Neural progenitor cell (in vitro differentiated cells): ENCODE measurements around the gene MZF1. TPM values are rescaled to one million over a fixed set of nuclear protein-coding genes. Genes with fewer than 3 reads are reported as not detected.
A peak's percentile ranks its signal among the peaks of the same experiment; 100 is the strongest.

ENCODE experiments used
- DNase-seq: peaks from one replicate; pipeline ENCODE4 v3.0.0-alpha.2; 2016; ENCODE audit warnings: low spot score
- H2AFZ ChIP-seq: fragments of 200-600 bp; sonication (generic); replicated peaks from 2 replicates; pipeline ENCODE4 v1.6.1; 2016; ENCODE audit warnings: antibody characterized with exemption
- H3F3A ChIP-seq: fragments of 200-600 bp; sonication (generic); 2 replicates; pipeline ENCODE4 v1.6.1; 2016; ENCODE audit warnings: antibody characterized with exemption, low read depth
- H3K27ac ChIP-seq: fragments of 200-600 bp; sonication (generic); 2 replicates; pipeline ENCODE4 v1.5.1; 2016; ENCODE audit warnings: mild to moderate bottlenecking
- H3K27me3 ChIP-seq: fragments of 200-600 bp; sonication (generic); 2 replicates; pipeline ENCODE4 v1.6.1; 2016; ENCODE audit warnings: mild to moderate bottlenecking, moderate library complexity
- H3K36me3 ChIP-seq: fragments of 200-600 bp; sonication (generic); 2 replicates; pipeline ENCODE4 v1.5.1; 2016
- H3K4me1 ChIP-seq: fragments of 200-600 bp; sonication (generic); 2 replicates; pipeline ENCODE4 v1.6.1; 2016; ENCODE audit warnings: mixed run types
- H3K4me2 ChIP-seq: fragments of 200-600 bp; sonication (generic); 2 replicates; pipeline ENCODE4 v1.6.1; 2016
- H3K4me3 ChIP-seq: fragments of 200-600 bp; sonication (generic); 2 replicates; pipeline ENCODE4 v1.5.1; 2016
- H3K79me2 ChIP-seq: fragments of 200-600 bp; sonication (generic); 2 replicates; pipeline ENCODE4 v1.6.1; 2016; ENCODE audit warnings: low read depth
- H3K9ac ChIP-seq: fragments of 200-600 bp; sonication (generic); 2 replicates; pipeline ENCODE4 v1.6.1; 2016
- H3K9me3 ChIP-seq: fragments of 200-600 bp; sonication (generic); 2 replicates; pipeline ENCODE4 v1.5.1; 2016; ENCODE audit warnings: low read depth
- H4K20me1 ChIP-seq: fragments of 200-600 bp; sonication (generic); 2 replicates; pipeline ENCODE4 v1.6.1; 2016; ENCODE audit warnings: low read depth
- H3K27ac Mint-ChIP-seq: 3 replicates; pipeline ENCODE4 v1.8.0; 2021; ENCODE audit warnings: mixed read lengths
- H3K27me3 Mint-ChIP-seq: 2 replicates; pipeline ENCODE4 v1.8.0; 2022; ENCODE audit warnings: low read depth, mild to moderate bottlenecking, inconsistent platforms, moderate library complexity, mixed read lengths; ENCODE audit not compliant: insufficient read depth
- H3K36me3 Mint-ChIP-seq: 3 replicates; pipeline ENCODE4 v1.8.0; 2021; ENCODE audit warnings: mixed read lengths
- H3K4me1 Mint-ChIP-seq: 3 replicates; pipeline ENCODE4 v1.8.0; 2021; ENCODE audit warnings: mixed read lengths
- H3K4me3 Mint-ChIP-seq: 3 replicates; pipeline ENCODE4 v1.8.0; 2021; ENCODE audit warnings: mild to moderate bottlenecking, moderate library complexity, mixed read lengths
- H3K9me3 Mint-ChIP-seq: 3 replicates; pipeline ENCODE4 v1.8.0; 2020; ENCODE audit warnings: mixed read lengths
- EZH2 ChIP-seq: fragments of 200-600 bp; sonication (generic); IDR thresholded peaks from 2 replicates; pipeline ENCODE4 v1.6.1; 2017; ENCODE audit warnings: antibody characterized with exemption, mild to moderate bottlenecking, moderate library complexity
- EZH2phosphoT487 ChIP-seq: fragments of 200-600 bp; sonication (generic); IDR thresholded peaks from 2 replicates; pipeline ENCODE4 v1.6.1; 2017; ENCODE audit warnings: antibody characterized with exemption
- total RNA-seq: library from RNA; depleted of rRNA; stranded (reverse); fragments of >200 nt; gene quantifications from 2 replicates; pipeline ENCODE4 v1.2.3, GENCODE V29; 2015; ENCODE audit warnings: low replicate concordance
- TF ChIP-seq, protein P1 (sequence below): fragments of 200-600 bp; sonication (generic); IDR thresholded peaks from 2 replicates; pipeline ENCODE4 v1.5.1; 2017; ENCODE audit warnings: antibody characterized with exemption, mild to moderate bottlenecking

Gene MZF1
- total RNA-seq, 1 donor from 2014 or later, result 8.4 TPM

DNA sequence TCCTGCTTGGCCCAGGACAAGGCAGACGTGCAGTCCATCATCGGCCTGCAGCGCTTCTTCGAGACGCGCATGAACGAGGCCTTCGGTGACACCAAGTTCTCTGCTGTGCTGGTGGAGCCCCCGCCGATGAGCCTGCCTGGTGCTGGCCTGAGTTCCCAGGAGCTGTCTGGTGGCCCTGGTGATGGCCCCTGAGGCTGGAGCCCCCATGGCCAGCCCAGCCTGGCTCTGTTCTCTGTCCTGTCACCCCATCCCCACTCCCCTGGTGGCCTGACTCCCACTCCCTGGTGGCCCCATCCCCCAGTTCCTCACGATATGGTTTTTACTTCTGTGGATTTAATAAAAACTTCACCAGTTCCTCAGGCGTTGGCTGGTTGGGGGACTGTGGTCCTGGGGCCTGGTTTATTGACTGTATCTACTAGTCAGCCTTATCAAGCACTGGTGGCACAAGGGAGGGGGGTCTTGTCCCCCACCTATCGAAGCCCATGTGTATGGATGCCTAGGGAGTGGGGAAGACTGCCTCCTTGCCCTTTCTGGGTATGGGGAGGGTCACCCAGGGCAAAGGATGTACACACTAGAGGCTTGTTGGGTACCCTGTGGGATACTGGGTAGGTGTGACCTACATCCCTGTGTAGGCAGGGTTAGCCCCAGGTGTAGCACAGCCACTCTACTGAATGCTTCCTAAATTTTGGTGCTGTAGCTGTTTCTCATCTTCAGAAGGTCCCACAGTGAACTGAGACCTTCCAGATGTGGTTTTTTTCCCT is 22.6 kb downstream of the MZF1 start:
- peaks cover 60% of the 10 kb centered on the region for H4K20me1 ChIP-seq
- Mint-ChIP-seq H3K4me1 (peaks cover 35% of the 10 kb centered on the region), H3K36me3 (peaks cover 39% of the 10 kb centered on the region)

DNA sequence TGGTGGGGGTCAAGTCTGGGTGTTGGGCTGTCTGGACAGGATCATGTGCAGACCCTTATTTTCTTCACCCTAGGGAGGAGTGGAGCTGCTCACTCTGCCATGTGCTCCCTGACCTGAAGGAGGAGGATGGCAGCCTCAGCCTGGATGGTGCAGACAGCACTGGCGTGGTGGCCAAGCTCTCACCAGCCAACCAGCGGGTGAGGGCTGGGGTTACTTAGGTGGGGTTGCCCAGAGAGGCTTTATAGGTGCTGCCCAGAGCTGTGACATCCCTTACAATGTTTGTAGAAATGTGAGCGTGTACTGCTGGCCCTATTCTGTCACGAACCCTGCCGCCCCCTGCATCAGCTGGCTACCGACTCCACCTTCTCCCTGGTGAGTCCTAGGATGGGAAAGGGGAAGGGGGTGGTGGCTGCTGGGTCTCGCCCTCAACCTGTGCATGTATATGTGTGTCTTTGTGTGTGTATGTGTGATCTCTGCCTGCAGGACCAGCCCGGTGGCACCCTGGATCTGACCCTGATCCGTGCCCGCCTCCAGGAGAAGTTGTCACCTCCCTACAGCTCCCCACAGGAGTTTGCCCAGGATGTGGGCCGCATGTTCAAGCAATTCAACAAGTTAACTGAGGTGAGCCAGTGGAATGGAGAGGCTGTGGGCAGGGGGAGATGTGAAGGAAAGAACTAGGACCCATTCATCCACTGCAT is 23.3 kb downstream of the MZF1 start:
- Histone ChIP-seq H3F3A (peaks cover 92% of the 10 kb centered on the region), H3K9ac (no peak overlapping the region), H4K20me1 (peaks cover 68% of the 10 kb centered on the region), H3K79me2 (peaks cover 65% of the 10 kb centered on the region), H3K4me2 (no peak overlapping the region), H3K4me3 (no peak overlapping the region), H3K27me3 (no peaks in the 10 kb centered on the region), H3K4me1 (peaks cover 19% of the 10 kb centered on the region), H3K9me3 (no peaks in the 10 kb centered on the region), H3K27ac (no peak overlapping the region), H2AFZ (no peak overlapping the region), H3K36me3 (no peaks in the 10 kb centered on the region)
- DNase-seq, result no peak
- H3K9me3 Mint-ChIP-seq, result no peaks in the 10 kb centered on the region
- peaks cover 18% of the 10 kb centered on the region for H3K27me3 Mint-ChIP-seq
- peaks cover 43% of the 10 kb centered on the region for H3K36me3 Mint-ChIP-seq
- H3K27ac Mint-ChIP-seq, result no peak overlapping the region
- peak overlapping the region; percentile 68 for H3K4me3 Mint-ChIP-seq
- H3K4me1 Mint-ChIP-seq, result peaks cover 30% of the 10 kb centered on the region
- TF ChIP-seq EZH2phosphoT487 (no peak), EZH2 (no peak)
- TF ChIP-seq, protein P1, sequence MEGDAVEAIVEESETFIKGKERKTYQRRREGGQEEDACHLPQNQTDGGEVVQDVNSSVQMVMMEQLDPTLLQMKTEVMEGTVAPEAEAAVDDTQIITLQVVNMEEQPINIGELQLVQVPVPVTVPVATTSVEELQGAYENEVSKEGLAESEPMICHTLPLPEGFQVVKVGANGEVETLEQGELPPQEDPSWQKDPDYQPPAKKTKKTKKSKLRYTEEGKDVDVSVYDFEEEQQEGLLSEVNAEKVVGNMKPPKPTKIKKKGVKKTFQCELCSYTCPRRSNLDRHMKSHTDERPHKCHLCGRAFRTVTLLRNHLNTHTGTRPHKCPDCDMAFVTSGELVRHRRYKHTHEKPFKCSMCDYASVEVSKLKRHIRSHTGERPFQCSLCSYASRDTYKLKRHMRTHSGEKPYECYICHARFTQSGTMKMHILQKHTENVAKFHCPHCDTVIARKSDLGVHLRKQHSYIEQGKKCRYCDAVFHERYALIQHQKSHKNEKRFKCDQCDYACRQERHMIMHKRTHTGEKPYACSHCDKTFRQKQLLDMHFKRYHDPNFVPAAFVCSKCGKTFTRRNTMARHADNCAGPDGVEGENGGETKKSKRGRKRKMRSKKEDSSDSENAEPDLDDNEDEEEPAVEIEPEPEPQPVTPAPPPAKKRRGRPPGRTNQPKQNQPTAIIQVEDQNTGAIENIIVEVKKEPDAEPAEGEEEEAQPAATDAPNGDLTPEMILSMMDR, result no peak

More for the DNA sequence above, 22.6 kb downstream of the MZF1 start:
- H3K4me1 ChIP-seq, result peaks cover 22% of the 10 kb centered on the region
- TF ChIP-seq, protein P1, result no peak
- TF ChIP-seq EZH2, result no peak
- no peak for TF ChIP-seq EZH2phosphoT487
- no peaks in the 10 kb centered on the region for H3K9me3 Mint-ChIP-seq
- peaks cover 57% of the 10 kb centered on the region for H3K79me2 ChIP-seq
- no peaks in the 10 kb centered on the region for H3K36me3 ChIP-seq
- H3K27ac ChIP-seq, result no peak overlapping the region
- H3K4me2 ChIP-seq, result no peak overlapping the region
- no peak overlapping the region for H3K9ac ChIP-seq
- H3F3A ChIP-seq, result peaks cover 96% of the 10 kb centered on the region
- no peak for DNase-seq
- no peak overlapping the region for H3K4me3 ChIP-seq
- H2AFZ ChIP-seq, result no peak overlapping the region
- H3K27ac Mint-ChIP-seq, result no peak overlapping the region
- H3K9me3 ChIP-seq, result no peaks in the 10 kb centered on the region
- no peaks in the 10 kb centered on the region for H3K27me3 ChIP-seq
- H3K27me3 Mint-ChIP-seq, result peaks cover 25% of the 10 kb centered on the region
- peak overlapping the region; percentile 44 for H3K4me3 Mint-ChIP-seq

DNA sequence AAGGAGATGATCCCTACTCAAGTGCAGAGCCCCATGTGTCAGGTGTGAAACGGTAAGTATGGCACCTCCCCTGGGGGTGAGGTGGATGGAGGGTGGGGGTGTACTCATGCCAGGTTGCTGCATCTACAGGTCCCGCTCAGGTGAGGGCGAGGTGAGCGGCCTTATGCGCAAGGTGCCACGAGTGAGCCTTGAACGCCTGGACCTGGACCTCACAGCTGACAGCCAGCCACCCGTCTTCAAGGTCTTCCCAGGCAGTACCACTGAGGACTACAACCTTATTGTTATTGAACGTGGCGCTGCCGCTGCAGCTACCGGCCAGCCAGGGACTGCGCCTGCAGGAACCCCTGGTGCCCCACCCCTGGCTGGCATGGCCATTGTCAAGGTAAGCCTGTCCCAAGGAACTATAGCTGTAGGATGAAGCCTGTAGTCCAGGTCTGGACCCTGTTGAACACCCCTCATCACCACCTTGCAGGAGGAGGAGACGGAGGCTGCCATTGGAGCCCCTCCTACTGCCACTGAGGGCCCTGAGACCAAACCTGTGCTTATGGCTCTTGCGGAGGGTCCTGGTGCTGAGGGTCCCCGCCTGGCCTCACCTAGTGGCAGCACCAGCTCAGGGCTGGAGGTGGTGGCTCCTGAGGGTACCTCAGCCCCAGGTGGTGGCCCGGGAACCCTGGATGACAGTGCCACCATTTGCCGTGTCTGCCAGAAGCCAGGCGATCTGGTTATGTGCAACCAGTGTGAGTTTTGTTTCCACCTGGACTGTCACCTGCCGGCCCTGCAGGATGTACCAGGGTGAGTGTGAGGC is 24.1 kb downstream of the MZF1 start:
- H3K4me3 ChIP-seq, result no peak overlapping the region
- H3K36me3 ChIP-seq, result no peaks in the 10 kb centered on the region
- H3K4me2 ChIP-seq, result no peak overlapping the region
- TF ChIP-seq EZH2 (no peak), EZH2phosphoT487 (no peak)
- TF ChIP-seq, protein P1, result no peak
- no peaks in the 10 kb centered on the region for H3K9me3 ChIP-seq
- Mint-ChIP-seq H3K9me3 (no peaks in the 10 kb centered on the region), H3K36me3 (peaks cover 41% of the 10 kb centered on the region), H3K27me3 (peaks cover 17% of the 10 kb centered on the region), H3K4me1 (peaks cover 24% of the 10 kb centered on the region), H3K27ac (no peak overlapping the region), H3K4me3 (no peak overlapping the region)
- no peaks in the 10 kb centered on the region for H3K27me3 ChIP-seq
- no peak overlapping the region for H2AFZ ChIP-seq
- H4K20me1 ChIP-seq, result peaks cover 69% of the 10 kb centered on the region
- H3K9ac ChIP-seq, result no peak overlapping the region
- no peak overlapping the region for H3K27ac ChIP-seq
- H3K4me1 ChIP-seq, result peaks cover 18% of the 10 kb centered on the region
- H3K79me2 ChIP-seq, result peaks cover 61% of the 10 kb centered on the region
- H3F3A ChIP-seq, result peaks cover 84% of the 10 kb centered on the region
- DNase-seq, result no peak
